ENCODE data around the gene CIB4.
"Not testable (repeated sequence)": the region's sequence is repeated elsewhere in the genome, so short reads cannot be mapped to it uniquely, and the experiment has no call there.

CIB4 gene

DNA sequence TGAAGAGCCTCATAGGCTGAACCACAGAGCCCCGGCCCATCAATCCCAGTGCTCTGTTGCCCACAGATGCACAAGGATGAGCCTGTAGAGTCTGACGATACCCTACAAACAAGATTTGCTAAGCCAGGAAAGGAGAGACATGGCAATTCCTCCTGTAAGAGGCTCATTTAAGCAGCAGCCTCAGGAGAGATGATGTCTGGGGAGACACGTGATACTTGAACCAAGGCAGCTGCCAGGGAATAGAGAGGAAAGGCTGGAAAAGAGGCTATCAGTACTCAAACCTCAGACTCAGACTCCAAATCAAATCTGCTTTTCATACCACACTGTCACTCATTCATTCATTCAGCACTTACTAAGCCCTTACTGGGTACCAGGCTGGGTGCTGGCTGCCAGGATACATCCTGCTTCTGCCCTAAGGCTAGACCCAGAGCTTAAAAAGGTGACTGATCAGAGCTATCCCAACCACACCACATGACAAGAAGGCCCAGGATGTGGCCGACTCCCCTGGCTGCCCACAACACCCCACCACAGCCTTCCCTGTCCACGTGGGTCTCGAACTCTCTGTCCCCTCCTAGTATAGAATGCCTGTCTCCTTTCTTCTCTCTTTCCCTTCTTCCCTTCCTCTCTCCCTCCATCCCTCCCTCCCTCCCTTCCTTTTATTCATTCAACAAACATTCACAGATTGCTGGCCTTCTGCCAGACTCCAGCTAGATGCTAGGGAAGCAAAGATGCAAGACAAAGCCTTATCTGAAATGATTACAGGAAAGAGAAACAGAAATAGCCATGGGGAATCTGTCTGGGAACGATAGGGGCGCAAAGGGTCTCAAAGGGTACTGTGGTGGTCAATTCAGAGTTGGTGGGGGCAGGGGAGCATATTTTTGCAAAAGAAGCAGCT is 27.9 kb upstream of the CIB4 start:
- DNase-seq (ENCODE audit: low read depth, low spot score) = peak; percentile 3
- H3K4me3 ChIP-seq (ENCODE audit: low read length) = no peak overlapping the region

DNA sequence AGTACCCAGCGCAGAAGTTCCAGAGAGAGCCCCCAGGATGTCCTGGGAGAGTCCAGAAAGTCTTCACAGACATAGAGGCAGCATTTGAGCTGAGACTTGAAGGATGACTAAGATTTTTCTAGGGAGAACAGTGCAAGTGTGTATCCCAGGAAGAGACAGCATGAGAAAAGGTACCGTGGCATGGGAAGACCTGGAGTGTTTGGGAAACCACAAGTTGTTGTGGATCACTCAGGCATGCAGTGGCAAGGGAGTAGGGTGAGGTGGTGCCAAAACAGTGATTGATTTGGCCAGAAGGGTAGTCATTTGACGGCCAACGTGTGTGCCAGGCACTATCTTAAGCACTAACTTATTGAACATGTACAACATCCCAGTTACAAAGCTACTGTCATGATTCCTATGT is 26.9 kb upstream of the CIB4 start:
- DNase-seq (ENCODE audit: low read depth, low spot score) = no peak
- H3K4me3 ChIP-seq (ENCODE audit: low read length) = no peak overlapping the region

DNA sequence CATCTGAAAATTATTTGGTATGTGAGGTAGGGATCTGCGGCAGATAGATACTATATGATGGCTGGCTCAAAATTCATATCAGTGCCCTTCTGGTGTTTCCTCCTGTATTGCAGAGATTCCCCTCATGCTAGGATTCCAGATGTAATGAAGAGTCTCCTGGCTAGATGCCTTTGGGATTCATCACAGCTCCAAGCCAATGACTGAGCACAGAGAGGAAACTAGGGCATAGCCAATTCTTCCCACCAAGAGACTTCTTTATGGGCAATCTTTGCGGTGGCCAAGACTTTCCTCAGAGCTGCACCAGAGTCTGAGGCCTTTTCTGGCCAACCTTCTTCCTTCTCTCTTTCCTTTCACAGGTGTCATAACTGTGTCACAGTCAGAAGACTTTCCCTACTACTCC is 25.5 kb upstream of the CIB4 start:
- DNase-seq (ENCODE audit: low read depth, low spot score) = no peak
- H3K4me3 ChIP-seq (ENCODE audit: low read length) = no peak overlapping the region

DNA sequence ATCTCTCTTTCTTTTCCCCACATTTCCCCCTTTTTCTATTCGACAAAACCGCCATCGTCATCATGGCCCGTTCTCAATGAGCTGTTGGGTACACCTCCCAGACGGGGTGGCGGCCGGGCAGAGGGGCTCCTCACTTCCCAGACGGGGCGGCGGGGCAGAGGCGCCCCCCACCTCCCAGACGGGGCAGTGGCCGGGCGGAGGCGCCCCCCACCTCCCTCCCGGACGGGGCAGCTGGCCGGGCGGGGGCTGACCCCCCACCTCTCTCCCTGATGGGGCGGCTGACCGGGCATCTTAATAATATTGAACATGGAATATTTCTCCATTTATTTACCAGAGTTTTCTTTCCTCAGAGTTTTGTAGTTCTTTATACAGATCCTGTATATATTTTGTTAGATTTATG is 24.1 kb upstream of the CIB4 start:
- not testable (repeated sequence) for H3K4me3 ChIP-seq (ENCODE audit: low read length); DNase-seq (ENCODE audit: low read depth, low spot score)

DNA sequence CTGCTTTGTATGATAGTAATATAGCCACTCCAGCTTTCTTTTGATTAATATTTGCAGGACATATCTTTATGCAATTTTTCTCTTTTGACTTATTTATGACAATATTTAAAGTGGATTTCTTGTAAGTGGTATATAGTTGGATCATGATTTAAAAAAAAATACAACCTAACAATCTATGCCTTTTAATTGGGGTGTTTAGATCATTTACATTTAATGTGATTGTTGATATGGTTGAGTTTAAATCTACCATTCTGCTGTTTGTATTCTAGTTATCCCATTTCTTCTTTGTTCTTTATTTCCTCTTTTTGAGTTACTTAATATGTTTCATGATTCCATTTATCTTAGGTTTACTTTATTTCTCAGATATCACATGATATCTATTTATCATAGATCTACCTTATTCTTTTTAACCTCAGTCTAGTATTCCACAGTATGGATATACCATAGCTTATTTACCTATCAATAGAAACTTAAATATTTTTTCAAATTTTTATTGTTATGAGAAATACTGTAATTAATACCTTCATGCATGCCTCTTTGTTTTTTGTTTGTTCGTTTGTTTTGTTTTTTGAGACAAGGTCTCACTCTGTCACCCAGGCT is 19.3 kb upstream of the CIB4 start:
- no peak for DNase-seq (ENCODE audit: low read depth, low spot score)
- no peak overlapping the region for H3K4me3 ChIP-seq (ENCODE audit: low read length)

DNA sequence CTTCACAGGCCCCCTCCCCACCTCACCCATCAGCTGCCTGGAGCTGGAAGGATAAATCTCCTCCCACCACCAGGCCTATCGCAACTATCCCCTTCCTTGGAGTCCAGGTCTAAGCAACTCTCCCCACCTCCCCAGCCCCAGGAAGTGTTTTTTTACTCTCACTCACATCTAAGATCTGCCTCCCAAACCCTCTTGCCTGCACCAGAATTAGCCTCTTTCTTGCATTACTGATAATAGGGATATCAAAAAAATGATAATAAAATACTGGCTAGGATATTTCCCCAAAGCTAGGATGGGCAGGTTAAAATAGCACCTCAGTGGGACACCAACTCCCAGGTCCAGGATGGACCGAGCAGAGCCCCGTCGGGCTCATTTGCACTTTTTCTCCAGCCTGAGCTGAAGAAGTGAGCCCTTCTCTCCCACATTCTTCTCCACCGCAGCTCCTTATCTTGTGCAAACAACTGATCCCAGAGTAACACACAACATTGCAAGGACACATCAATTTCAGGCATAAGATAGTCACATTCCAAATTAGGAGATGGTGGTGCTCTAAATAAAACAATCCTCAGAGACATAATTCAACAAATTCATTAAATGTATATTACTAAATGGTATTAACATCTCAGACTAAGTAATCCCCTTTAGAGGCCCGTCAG is 17.7 kb upstream of the CIB4 start:
- H3K4me3 ChIP-seq (ENCODE audit: low read length) = no peak overlapping the region
- no peak for DNase-seq (ENCODE audit: low read depth, low spot score)

DNA sequence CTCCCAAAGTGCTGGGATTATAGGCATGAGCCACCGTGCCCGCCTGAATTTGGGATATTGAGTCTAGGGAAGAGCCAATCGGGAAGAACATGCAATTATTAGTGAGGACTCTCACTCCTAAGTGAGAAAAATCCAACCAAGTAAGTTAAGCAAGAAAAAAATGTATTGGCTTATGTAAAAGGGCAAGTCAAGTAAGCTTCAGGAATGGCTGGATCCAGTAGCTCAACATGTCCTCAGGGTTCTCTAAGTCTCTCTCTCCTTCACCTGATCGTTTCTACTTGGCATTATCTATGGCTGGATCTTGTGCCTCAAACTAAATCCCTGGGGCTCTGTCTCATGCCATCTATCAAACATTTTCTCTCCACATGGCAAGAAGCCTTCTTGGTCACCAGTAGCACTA is 16.1 kb upstream of the CIB4 start:
- H3K4me3 ChIP-seq (ENCODE audit: low read length) = no peak overlapping the region

DNA sequence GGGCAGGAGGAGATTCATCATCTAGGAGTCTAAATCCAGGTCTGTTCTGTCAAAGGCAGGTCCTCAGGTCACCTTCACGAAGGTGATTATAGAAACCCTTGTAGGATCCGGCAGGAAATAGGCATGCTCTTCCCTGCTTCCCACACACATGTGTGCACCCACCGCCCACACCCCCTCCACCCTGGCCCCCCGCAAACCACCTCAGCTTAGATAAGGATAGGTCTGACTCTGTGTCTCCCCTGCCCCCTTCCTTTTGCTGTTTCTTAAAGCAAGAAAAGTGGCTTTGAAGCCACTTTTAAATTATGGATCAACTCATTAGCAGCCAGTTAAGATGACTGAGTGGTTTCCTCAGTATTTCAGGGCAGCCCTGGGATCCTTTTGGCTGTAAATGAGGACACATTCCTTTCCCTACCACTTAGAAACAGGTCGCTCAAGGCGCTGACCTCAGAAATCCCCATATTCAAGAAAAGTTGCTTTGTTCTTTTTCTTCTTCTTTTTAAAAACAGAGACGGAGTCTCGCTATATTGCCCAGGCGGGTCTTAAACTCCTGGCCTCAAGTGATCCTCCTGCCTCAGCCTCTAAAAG is 14.5 kb upstream of the CIB4 start:
- DNase-seq (ENCODE audit: low read depth, low spot score) = no peak
- H3K4me3 ChIP-seq (ENCODE audit: low read length) = no peak overlapping the region

More for the DNA sequence above, 16.1 kb upstream of the CIB4 start:
- no peak for DNase-seq (ENCODE audit: low read depth, low spot score)

DNA sequence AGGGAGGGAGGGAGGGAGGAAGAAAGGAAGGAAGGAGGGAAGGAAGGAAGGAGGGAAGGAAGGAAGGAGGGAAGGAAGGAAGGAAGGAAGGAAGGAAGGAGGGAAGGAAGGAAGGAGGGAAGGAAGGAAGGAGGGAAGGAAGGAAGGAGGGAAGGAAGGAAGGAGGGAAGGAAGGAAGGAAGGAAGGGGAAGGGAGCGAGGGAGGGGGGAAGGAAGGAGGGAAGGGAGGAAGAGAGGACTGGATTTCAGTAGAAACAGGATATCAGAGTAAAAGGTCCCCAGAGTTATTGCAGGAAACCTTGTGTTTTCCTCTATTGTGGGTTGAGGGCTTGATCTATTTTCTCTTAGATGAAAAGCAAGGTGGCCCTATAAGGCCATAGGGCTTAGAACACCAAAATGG is 14.0 kb upstream of the CIB4 start:
- not testable (repeated sequence) for DNase-seq (ENCODE audit: low read depth, low spot score); H3K4me3 ChIP-seq (ENCODE audit: low read length)

DNA sequence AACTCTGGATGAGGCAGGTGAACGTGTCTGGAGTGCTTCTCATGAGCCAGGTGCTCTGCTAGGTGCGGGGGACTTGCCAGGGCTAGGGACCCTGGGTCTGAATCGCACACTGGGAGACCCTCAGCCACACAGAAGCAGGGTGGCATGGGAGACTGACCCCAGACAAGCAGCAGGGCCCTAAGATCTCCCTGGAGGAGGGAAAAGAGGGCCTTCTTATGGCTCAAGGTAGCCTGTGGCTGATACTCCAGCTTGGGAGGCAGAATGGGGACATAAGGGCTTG is 12.8 kb upstream of the CIB4 start:
- no peak for DNase-seq (ENCODE audit: low read depth, low spot score)
- no peak overlapping the region for H3K4me3 ChIP-seq (ENCODE audit: low read length)

DNA sequence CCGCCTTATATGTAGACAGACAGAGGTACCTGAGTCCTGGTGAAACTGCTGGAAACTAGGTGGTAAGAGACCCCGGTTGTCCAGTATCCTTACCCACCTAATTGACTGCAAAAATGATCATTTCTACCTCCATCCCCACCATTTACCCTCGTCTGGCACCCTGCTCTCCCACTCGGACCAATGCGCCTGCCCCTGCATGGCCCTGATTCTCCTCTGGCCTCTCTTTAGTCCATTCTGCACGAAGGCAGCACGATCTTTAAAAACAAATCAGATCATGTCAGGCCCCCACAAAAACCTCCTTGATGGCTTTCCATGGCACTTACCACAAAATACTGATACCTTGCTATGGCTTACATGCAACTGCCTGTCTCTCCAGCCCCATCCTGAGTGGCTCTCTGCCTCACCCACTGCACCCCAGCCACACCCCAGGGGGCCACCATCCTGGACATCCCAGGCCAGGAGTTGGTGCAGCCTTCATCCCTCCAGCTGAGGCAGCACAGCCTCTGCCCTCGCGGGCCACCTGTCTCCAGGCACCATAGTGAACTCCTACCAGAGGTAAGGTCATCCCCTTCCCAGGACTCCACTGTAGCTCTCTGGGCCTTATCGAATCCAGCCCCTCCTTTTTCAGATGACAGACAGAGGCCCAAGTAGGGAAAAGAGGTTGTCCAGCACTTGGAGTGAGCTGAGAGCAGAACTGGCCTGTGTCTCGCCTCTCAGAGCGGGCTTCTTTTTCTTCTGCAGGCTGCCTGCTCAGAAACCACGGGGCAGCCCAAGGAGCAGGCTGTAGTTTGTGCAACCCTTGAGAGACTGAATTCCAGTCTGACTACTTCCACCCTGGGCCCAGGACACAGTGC is 12.3 kb upstream of the CIB4 start:
- no peak for DNase-seq (ENCODE audit: low read depth, low spot score)
- no peak overlapping the region for H3K4me3 ChIP-seq (ENCODE audit: low read length)

DNA sequence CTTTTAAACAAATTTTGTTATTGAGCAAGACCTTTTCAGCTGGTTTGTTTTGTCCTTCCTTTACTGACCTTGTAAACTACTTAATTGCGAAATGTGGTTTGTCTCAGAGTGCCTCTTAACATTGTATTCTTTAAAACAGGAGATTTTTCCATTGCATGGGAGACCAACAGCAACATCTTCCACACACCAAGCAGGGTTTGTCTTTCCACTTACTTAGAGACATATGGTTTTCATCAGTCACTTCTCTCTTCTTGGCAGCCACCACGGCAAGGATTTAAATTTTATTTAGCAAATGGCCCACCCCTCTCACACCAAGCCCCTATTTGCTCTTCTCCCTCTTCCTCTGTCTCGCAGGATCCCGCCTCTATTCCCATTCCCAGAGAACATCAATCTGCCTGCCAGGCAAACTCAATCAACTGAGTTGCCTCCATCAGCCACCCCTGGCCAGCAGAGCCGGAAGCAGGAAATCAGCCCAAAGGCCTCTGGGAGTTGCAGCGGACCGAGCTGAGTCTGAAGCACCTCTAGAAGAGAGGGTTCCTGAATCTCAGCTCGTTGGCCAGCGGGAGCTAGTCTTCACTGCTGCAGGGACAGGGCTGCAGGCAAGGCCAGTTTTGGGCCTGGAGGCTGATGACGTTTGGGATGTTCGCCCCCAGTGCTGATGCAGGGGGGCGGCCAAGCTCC is 11.3 kb upstream of the CIB4 start:
- DNase-seq (ENCODE audit: low read depth, low spot score) = no peak
- H3K4me3 ChIP-seq (ENCODE audit: low read length) = no peak overlapping the region

DNA sequence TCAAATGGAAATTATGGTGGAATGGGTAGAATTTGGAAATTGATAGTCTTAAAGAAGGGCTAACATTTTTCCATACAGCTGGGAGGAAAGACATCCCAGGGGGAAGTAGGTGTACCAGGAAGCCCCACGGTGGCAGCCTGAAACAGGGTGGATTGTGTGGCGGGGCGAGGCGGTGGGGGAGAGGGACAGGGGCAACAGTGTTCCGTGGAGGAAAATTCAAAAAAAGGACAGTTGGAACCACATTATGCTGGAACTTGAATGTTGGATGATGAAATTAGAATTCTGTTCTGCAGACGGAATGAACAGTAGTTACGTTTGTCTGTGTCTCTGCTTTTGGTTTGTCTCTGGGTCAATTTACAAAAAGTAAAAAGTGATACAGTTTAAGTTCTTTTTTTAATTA is 10.6 kb upstream of the CIB4 start:
- DNase-seq (ENCODE audit: low read depth, low spot score) = no peak
- H3K4me3 ChIP-seq (ENCODE audit: low read length) = no peak overlapping the region

DNA sequence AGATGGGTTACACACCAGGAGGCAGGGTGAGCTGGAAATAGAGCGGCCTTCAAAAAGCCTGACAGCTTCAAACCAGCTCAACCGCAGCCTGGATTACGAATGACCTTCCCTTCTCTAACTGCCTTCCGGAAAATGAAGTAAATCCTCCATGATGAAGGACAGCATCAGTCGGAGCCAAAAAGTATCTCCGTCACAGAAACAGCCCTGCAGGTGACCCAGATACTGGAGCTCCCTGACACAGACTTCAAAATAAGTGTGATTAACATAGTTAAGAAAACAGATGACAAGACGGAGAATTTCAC is 10.3 kb upstream of the CIB4 start:
- H3K4me3 ChIP-seq (ENCODE audit: low read length) = no peak overlapping the region
- no peak for DNase-seq (ENCODE audit: low read depth, low spot score)

DNA sequence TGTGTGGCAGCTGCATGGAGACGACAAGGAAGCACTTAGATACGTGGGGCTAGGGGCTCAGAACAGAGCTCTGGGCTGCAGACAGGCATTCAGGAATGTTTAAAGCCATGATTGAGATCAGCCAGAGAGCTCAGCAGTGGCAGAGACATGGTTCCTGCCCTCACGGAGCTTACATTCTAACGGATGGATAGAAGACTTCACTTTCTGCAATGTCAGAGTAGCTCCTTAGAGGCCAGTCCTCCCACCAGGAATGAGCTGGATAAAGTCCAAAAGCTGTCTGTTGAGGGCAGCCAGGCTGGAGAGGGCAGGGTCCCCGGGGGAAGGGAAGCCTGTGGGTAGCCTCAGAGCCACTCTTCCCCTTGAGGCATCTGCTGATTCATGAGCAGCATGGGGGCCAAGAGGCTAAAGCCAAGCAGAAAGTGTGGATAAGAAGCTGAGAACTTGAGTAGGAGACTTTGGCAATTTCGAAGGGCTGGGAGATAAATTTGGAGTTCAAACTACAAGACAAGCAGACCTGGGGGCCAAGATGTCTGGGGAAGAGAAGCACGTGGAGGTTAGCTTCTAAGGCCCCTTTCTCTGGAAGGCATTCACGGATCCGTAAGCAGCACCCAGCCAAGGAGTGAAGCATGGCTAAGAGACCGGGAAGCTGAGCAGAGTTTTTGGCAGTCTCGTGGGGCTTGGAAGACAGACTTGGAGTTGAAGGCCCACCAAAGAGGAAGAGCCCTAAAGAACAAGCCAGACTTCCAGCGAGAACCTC is 9.7 kb upstream of the CIB4 start:
- no peak for DNase-seq (ENCODE audit: low read depth, low spot score)
- no peak overlapping the region for H3K4me3 ChIP-seq (ENCODE audit: low read length)

DNA sequence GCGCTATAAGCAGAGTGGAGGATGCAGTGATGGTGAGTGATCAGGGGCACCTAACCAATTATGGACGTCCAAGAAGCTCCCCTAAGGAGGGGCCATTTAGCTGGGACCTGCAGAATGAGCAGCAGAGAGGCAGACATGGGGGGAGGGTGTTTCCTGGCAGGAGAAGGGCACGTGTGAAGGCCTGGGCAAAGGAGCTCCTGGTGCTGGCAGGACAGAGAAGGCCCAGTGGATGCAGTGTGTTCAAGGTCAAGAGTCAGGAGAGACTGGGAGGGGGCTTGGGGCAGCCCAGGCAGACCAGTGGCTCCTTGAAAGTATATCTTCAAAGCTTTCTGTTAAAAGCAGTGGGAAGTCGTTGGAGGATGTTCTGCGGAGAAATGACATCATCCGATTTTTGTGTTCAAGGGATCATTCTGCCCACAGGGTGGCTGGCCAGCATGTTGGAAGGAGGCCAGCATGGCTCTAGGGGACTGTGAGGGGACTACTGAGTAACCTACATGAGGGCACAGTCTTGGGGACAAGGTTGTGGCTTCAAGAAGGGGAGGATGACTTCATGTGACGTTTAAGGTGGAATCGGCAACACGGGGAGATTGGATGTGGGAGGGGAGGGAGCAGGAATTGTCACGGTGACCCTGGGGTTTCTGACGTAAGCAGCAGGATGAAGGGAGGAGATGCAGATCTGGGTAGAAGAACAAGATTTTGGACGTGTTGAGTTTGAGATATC is 9.0 kb upstream of the CIB4 start:
- no peak overlapping the region for H3K4me3 ChIP-seq (ENCODE audit: low read length)
- no peak for DNase-seq (ENCODE audit: low read depth, low spot score)

DNA sequence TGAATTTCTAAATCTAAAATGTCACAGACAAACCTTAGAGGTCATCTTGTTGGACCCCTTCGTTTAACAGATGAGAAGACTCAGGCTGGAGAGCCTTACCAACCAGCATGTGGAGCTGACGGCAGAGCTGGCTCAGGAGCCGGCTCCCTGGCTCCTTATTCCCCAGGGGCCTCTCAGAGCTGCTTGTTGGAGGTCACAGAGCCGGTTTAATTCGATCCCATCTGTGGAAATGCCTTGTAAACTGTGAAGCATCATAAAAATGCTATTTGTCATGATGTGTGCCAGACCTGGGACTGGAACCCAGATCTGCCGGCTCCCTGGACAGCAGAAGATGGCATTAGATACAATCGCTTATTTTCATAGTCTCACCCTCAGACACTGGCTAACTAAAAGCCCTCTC is 8.2 kb upstream of the CIB4 start:
- no peak for DNase-seq (ENCODE audit: low read depth, low spot score)
- no peak overlapping the region for H3K4me3 ChIP-seq (ENCODE audit: low read length)

DNA sequence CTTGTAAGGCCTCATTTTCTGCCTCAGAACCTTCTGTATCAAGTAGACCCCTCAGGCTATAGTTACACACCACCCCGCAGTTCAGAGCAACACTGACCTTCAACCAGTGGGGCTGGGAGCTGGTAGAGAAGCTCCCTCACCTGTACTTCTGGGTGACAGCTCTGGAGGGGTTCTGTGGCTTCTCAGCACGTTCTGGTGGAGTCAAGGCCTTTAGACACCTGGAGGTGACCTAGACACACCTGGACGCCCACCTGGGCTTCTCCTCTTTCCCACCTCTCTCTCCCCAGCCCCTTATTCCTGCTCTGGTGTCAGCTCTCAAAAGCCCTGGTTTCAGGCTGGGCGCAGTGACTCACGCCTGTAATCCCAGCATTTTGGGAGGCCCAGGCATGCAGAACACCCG is 7.3 kb upstream of the CIB4 start:
- H3K4me3 ChIP-seq (ENCODE audit: low read length) = no peak overlapping the region
- no peak for DNase-seq (ENCODE audit: low read depth, low spot score)
